ENCODE measurements around the gene STK39. TPM values are rescaled to one million over a fixed set of nuclear protein-coding genes. Genes with fewer than 3 reads are reported as not detected.

STK39 gene
- total RNA-seq, 1 donor from 2014 or later, result 14.3 TPM

DNA sequence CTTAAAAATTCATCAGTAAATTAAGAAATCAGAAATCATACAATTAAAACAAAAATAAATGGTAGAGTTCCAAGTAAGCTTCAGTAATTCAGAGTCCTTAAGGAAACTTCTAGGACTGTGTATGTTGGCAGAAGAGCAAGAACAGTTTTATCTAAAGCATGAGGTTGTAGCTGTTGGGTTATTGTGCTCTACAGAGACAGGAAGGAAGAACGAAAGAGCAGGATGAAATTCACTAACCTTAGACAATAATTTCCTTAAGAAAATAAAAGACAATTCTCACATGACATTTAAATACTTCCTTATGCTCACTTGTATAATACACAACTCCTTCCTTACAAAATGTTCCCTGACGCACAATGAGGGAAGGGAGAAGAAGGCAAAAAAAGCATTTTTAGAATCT, 133.4 kb downstream of the STK39 start:
- H3K36me3 Mint-ChIP-seq (ENCODE audit: low read depth, unreplicated experiment), result no peaks in the 10 kb centered on the region
- H3K27me3 Mint-ChIP-seq (ENCODE audit: unreplicated experiment), result no peaks in the 10 kb centered on the region
- DNase-seq (ENCODE audit: low spot score), result no peak
- H3K9me3 Mint-ChIP-seq (ENCODE audit: unreplicated experiment), result no peaks in the 10 kb centered on the region
- no peak overlapping the region for H3K4me3 Mint-ChIP-seq (ENCODE audit: unreplicated experiment)
- no peak for TF ChIP-seq CTCF (IDR thresholded peaks at IDR 0.05; ENCODE audit: unreplicated experiment)
- peaks cover 20% of the 10 kb centered on the region for H3K4me1 Mint-ChIP-seq (ENCODE audit: unreplicated experiment)
- H3K27ac Mint-ChIP-seq (ENCODE audit: unreplicated experiment), result no peak overlapping the region

GRCh38 chr2:168107322-168107721, 140.1 kb downstream of the STK39 start:
- Mint-ChIP-seq H3K36me3 (ENCODE audit: low read depth, unreplicated experiment) (peaks cover 6% of the 10 kb centered on the region), H3K27ac (ENCODE audit: unreplicated experiment) (no peak overlapping the region), H3K9me3 (ENCODE audit: unreplicated experiment) (no peaks in the 10 kb centered on the region), H3K4me1 (ENCODE audit: unreplicated experiment) (no peaks in the 10 kb centered on the region), H3K4me3 (ENCODE audit: unreplicated experiment) (no peak overlapping the region), H3K27me3 (ENCODE audit: unreplicated experiment) (no peaks in the 10 kb centered on the region)
- TF ChIP-seq CTCF (IDR thresholded peaks at IDR 0.05; ENCODE audit: unreplicated experiment), result no peak
- DNase-seq (ENCODE audit: low spot score), result no peak

DNA sequence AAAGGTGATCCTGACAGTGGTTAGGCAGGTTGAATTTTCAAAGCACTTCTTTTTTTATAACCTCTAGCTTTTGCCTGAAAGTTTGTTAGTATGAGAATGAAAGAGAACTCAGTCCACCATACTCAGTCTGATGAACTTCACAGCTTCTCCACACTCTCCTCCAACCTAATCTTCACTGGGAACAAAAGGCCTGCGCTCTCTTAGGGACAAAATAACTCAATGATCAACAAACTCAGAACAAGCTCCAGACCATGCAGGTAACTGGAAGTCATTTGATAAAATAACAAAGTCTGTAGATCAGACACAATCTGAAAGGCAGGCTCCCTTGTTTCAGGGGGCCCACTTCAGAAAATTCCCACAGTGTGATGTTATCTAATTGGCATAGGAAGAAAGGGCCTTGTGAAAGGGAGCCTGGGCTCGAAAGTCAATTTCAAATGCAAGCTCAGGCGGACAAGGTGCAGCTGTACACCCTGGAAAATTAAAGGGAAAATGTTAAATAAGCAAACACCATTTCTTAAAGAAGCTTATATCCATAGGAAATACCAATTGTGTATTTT, 142.2 kb downstream of the STK39 start:
- no peaks in the 10 kb centered on the region for H3K27me3 Mint-ChIP-seq (ENCODE audit: unreplicated experiment)
- no peak overlapping the region for H3K4me3 Mint-ChIP-seq (ENCODE audit: unreplicated experiment)
- H3K4me1 Mint-ChIP-seq (ENCODE audit: unreplicated experiment), result no peaks in the 10 kb centered on the region
- H3K27ac Mint-ChIP-seq (ENCODE audit: unreplicated experiment), result no peak overlapping the region
- H3K36me3 Mint-ChIP-seq (ENCODE audit: low read depth, unreplicated experiment), result peaks cover 9% of the 10 kb centered on the region
- no peak for TF ChIP-seq CTCF (IDR thresholded peaks at IDR 0.05; ENCODE audit: unreplicated experiment)
- no peaks in the 10 kb centered on the region for H3K9me3 Mint-ChIP-seq (ENCODE audit: unreplicated experiment)
- DNase-seq (ENCODE audit: low spot score), result no peak

GRCh38 chr2:168097431-168097830, 150.0 kb downstream of the STK39 start:
- no peak overlapping the region for H3K27ac Mint-ChIP-seq (ENCODE audit: unreplicated experiment)
- peaks cover 3% of the 10 kb centered on the region for H3K36me3 Mint-ChIP-seq (ENCODE audit: low read depth, unreplicated experiment)
- H3K4me1 Mint-ChIP-seq (ENCODE audit: unreplicated experiment), result no peaks in the 10 kb centered on the region
- H3K9me3 Mint-ChIP-seq (ENCODE audit: unreplicated experiment), result no peaks in the 10 kb centered on the region
- no peak for TF ChIP-seq CTCF (IDR thresholded peaks at IDR 0.05; ENCODE audit: unreplicated experiment)
- no peak overlapping the region for H3K4me3 Mint-ChIP-seq (ENCODE audit: unreplicated experiment)
- H3K27me3 Mint-ChIP-seq (ENCODE audit: unreplicated experiment), result no peaks in the 10 kb centered on the region
- no peak for DNase-seq (ENCODE audit: low spot score)

DNA sequence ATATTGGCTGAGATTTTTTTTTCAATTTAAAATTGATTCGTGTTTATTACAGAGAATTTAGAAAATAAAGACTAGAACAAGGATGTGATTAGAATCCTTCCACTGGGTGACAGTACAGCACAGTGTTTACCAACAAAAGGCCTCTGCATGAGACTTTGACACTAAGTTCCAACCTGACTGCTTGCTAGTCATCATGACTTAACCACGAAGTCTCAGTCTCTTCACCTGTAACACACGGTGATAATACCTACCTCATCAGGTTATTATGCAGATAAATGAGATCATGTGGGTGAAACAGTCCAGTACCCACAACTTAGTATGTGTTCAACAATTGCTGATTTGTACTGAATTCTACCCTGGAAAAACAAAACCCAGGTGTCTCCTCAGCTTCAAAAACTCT, 151.2 kb downstream of the STK39 start:
- Mint-ChIP-seq H3K27me3 (ENCODE audit: unreplicated experiment) (no peaks in the 10 kb centered on the region), H3K36me3 (ENCODE audit: low read depth, unreplicated experiment) (no peaks in the 10 kb centered on the region), H3K4me1 (ENCODE audit: unreplicated experiment) (no peaks in the 10 kb centered on the region), H3K9me3 (ENCODE audit: unreplicated experiment) (no peaks in the 10 kb centered on the region), H3K4me3 (ENCODE audit: unreplicated experiment) (no peak overlapping the region), H3K27ac (ENCODE audit: unreplicated experiment) (no peak overlapping the region)
- TF ChIP-seq CTCF (IDR thresholded peaks at IDR 0.05; ENCODE audit: unreplicated experiment), result no peak
- DNase-seq (ENCODE audit: low spot score), result no peak
